OCI-LY7 (cell line): ENCODE data around the gene CCDC33. TPM values are rescaled to one million over a fixed set of nuclear protein-coding genes. Genes with fewer than 3 reads are reported as not detected.

ENCODE experiments used
- BruUV-seq: library from RNA; stranded (reverse); fragments of 400-500 nt; replicated peaks from 2 replicates; lab custom pipeline; 2021; lab: Mats Ljungman, UMichigan
- CTCF ChIA-PET: fragments of 300-600 bp; sonication (Branson Sonifier 250); formaldehyde crosslinking; loops from one replicate; lab custom pipeline; 2022; ENCODE audit warnings: antibody characterized with exemption; ENCODE audit not compliant: unreplicated experiment; lab: Charles Lee
- POLR2A ChIA-PET: fragments of 300-600 bp; sonication (Branson Sonifier 250); formaldehyde crosslinking; loops from one replicate; lab custom pipeline; 2022; ENCODE audit warnings: antibody characterized with exemption; lab: Charles Lee
- DNase-seq: peaks from one replicate; pipeline ENCODE4 v3.0.0-alpha.2; 2015; ENCODE audit warnings: low spot score
- H2AFZ ChIP-seq: fragments of 200-600 bp; sonication (generic), shearing (Covaris generic); 2 replicates; pipeline ENCODE4 v1.6.1; 2014; ENCODE audit warnings: mild to moderate bottlenecking, antibody characterized with exemption, low read length, moderate library complexity
- H3K27ac ChIP-seq: fragments of 200-600 bp; sonication (generic); 2 replicates; pipeline ENCODE4 v1.5.1; 2014; ENCODE audit warnings: mixed run types, low read depth, mild to moderate bottlenecking, moderate library complexity, low read length, inconsistent platforms; ENCODE audit not compliant: poor library complexity, severe bottlenecking
- H3K36me3 ChIP-seq: fragments of 200-600 bp; sonication (generic); 2 replicates; pipeline ENCODE4 v1.6.1; 2014; ENCODE audit warnings: mild to moderate bottlenecking, antibody characterized with exemption, low read length, moderate library complexity, mixed read lengths; ENCODE audit not compliant: insufficient read depth
- H3K4me1 ChIP-seq: fragments of 200-600 bp; sonication (generic); 2 replicates; pipeline ENCODE4 v1.5.1; 2014; ENCODE audit warnings: mild to moderate bottlenecking, low read length; ENCODE audit not compliant: insufficient read depth, poor library complexity, severe bottlenecking
- H3K4me2 ChIP-seq: fragments of 200-600 bp; sonication (generic); 2 replicates; pipeline ENCODE4 v1.6.1; 2014; ENCODE audit warnings: mild to moderate bottlenecking, low read length
- H3K4me3 ChIP-seq: fragments of 200-600 bp; sonication (generic); 2 replicates; pipeline ENCODE4 v1.5.1; 2014; ENCODE audit warnings: mild to moderate bottlenecking, low read depth, low read length; ENCODE audit not compliant: poor library complexity, severe bottlenecking
- H3K79me2 ChIP-seq: fragments of 200-600 bp; sonication (generic); 2 replicates; pipeline ENCODE4 v1.6.1; 2016; ENCODE audit warnings: low read depth, mild to moderate bottlenecking, low read length, moderate library complexity, mixed read lengths; ENCODE audit not compliant: insufficient read depth
- H3K9me2 ChIP-seq: fragments of 200-600 bp; sonication (generic); 2 replicates; pipeline ENCODE4 v1.6.1; 2016; ENCODE audit warnings: mild to moderate bottlenecking, low read length, mixed read lengths; ENCODE audit not compliant: insufficient read depth
- H3K9me3 ChIP-seq: fragments of 200-600 bp; sonication (generic); 2 replicates; pipeline ENCODE4 v1.6.1; 2014; ENCODE audit warnings: mild to moderate bottlenecking, mixed run types, low read length, mixed read lengths
- H4K20me1 ChIP-seq: fragments of 200-600 bp; sonication (generic); 2 replicates; pipeline ENCODE4 v1.6.1; 2014; ENCODE audit warnings: mild to moderate bottlenecking, antibody characterized with exemption, low read length, moderate library complexity, mixed read lengths; ENCODE audit not compliant: insufficient read depth
- EZH2phosphoT487 ChIP-seq: fragments of 200-600 bp; sonication (generic); IDR thresholded peaks from 2 replicates; pipeline ENCODE4 v1.6.1; 2018; ENCODE audit warnings: low read depth, borderline replicate concordance, mild to moderate bottlenecking, mixed run types, antibody characterized with exemption, low read length, moderate library complexity, mixed read lengths
- intact Hi-C: fragments of 100-400 bp; cut with micrococcal nuclease; formaldehyde crosslinking; loops from one replicate; pipeline ENCODE4 v1.10.0; 2022; ENCODE audit not compliant: unreplicated experiment
- total RNA-seq, 2 experiments: library from RNA; depleted of rRNA in 1 of 2; stranded (reverse); fragments of >200 nt in 1 of 2; shearing (Covaris generic) in 1 of 2; gene quantifications; 2 replicates each; pipeline ENCODE4 v1.2.3, GENCODE V29; 2014 to 2022
- TF ChIP-seq, protein P1 (sequence below): fragments of 200-600 bp; sonication (generic); conservative IDR thresholded peaks from 2 replicates; pipeline ENCODE4 v1.5.1; 2014; ENCODE audit warnings: mild to moderate bottlenecking, antibody characterized with exemption, low read length, moderate library complexity, mixed read lengths

Gene CCDC33
- total RNA-seq, 2 experiments from 2014 or later = not detected

DNA sequence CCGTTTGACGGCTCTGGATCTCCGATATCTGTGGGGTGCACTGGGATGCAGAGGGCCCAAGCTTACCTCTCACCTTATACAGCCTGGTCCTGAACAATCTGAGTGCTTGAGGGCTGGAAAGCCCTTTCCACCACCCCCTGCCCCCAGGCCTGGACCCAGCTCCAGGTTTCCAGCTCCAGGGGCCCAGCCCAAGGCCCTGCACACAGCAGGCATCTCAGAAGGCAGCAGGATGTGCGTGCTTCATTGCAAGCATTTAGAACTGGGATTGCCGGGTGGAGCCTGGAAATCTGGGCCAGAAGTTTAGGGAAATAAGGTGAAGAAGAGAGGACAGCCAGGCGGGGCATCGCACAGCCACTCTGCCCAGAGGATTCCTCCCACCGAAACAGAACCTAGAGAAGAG lies 25.6 kb downstream of the CCDC33 start:
- Histone ChIP-seq H3K4me1 (no peaks in the 10 kb centered on the region), H3K36me3 (no peaks in the 10 kb centered on the region), H4K20me1 (no peaks in the 10 kb centered on the region), H2AFZ (no peak overlapping the region), H3K9me3 (no peaks in the 10 kb centered on the region), H3K4me3 (no peak overlapping the region), H3K79me2 (no peaks in the 10 kb centered on the region), H3K27ac (no peak overlapping the region), H3K9me2 (no peaks in the 10 kb centered on the region), H3K4me2 (no peak overlapping the region)
- BruUV-seq = no TSS peak
- no peak for DNase-seq
- TF ChIP-seq, protein P1, sequence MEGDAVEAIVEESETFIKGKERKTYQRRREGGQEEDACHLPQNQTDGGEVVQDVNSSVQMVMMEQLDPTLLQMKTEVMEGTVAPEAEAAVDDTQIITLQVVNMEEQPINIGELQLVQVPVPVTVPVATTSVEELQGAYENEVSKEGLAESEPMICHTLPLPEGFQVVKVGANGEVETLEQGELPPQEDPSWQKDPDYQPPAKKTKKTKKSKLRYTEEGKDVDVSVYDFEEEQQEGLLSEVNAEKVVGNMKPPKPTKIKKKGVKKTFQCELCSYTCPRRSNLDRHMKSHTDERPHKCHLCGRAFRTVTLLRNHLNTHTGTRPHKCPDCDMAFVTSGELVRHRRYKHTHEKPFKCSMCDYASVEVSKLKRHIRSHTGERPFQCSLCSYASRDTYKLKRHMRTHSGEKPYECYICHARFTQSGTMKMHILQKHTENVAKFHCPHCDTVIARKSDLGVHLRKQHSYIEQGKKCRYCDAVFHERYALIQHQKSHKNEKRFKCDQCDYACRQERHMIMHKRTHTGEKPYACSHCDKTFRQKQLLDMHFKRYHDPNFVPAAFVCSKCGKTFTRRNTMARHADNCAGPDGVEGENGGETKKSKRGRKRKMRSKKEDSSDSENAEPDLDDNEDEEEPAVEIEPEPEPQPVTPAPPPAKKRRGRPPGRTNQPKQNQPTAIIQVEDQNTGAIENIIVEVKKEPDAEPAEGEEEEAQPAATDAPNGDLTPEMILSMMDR = no peak
- no peak for TF ChIP-seq EZH2phosphoT487
- ChIA-PET CTCF (no interaction called here), POLR2A (no interaction called here)
- intact Hi-C loops = no loop called here

DNA sequence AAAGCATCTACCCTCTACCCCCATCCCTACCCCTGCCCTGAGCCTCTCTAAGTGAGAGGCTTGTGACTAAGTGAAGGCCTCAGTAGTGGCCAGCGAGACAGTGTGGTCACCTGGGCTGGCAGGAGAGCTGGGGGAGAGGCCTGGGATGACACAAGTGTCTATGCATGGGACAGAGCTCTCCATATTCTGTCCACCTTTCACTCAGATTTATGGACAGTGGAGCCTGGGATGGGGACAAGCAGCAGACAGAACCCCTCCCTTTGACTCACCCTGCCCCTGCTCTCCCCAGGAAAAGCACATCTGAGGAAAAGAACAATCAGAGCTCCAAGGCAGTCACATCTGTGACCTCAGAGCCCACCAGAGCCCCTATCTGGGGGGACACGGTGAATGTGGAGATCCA lies 26.0 kb downstream of the CCDC33 start:
- Histone ChIP-seq H3K4me2 (no peak overlapping the region), H4K20me1 (no peaks in the 10 kb centered on the region), H2AFZ (no peak overlapping the region), H3K9me3 (no peaks in the 10 kb centered on the region), H3K4me1 (no peaks in the 10 kb centered on the region), H3K27ac (no peak overlapping the region), H3K9me2 (no peaks in the 10 kb centered on the region), H3K79me2 (no peaks in the 10 kb centered on the region), H3K36me3 (no peaks in the 10 kb centered on the region), H3K4me3 (no peak overlapping the region)
- no TSS peak for BruUV-seq
- TF ChIP-seq, protein P1 = no peak
- TF ChIP-seq EZH2phosphoT487 = no peak
- ChIA-PET CTCF (no interaction called here), POLR2A (no interaction called here)
- DNase-seq = no peak
- intact Hi-C loops = no loop called here

DNA sequence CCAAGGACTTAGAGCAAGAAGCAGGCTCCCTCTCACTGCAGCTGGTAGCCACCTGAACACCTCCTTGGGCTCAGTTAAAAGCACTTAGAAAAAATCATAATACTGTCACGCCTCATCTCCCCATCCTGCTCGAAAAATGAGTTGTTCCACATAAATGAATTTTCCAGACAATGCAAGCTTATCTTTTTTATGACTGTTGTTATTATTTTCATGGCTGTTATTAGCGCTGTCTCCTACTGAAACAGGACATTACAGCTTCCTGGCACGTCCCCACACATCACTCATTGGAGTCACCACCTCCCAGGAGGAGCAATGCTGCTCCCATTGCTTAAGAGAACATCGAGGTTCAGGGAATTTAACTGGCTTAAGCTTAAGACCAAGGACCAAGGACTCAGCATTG lies 26.5 kb downstream of the CCDC33 start:
- Histone ChIP-seq H3K9me2 (no peaks in the 10 kb centered on the region), H4K20me1 (no peaks in the 10 kb centered on the region), H3K4me1 (no peaks in the 10 kb centered on the region), H3K9me3 (no peaks in the 10 kb centered on the region), H3K79me2 (no peaks in the 10 kb centered on the region), H3K4me3 (no peak overlapping the region), H3K27ac (no peak overlapping the region), H2AFZ (no peak overlapping the region), H3K4me2 (no peak overlapping the region), H3K36me3 (no peaks in the 10 kb centered on the region)
- POLR2A ChIA-PET = no interaction called here
- no TSS peak for BruUV-seq
- CTCF ChIA-PET = no interaction called here
- TF ChIP-seq, protein P1 = no peak
- TF ChIP-seq EZH2phosphoT487 = no peak
- intact Hi-C loops = no loop called here
- DNase-seq = no peak
